ENCODE data around the gene KIAA0586. TPM values are rescaled to one million over a fixed set of nuclear protein-coding genes. Genes with fewer than 3 reads are reported as not detected.

The KIAA0586 gene
- total and polyA plus RNA-seq, 2 donors (not counting 3 experiments of a cell fraction or from before 2014, with no cell fraction given), result 7.4 to 25.9 TPM

DNA sequence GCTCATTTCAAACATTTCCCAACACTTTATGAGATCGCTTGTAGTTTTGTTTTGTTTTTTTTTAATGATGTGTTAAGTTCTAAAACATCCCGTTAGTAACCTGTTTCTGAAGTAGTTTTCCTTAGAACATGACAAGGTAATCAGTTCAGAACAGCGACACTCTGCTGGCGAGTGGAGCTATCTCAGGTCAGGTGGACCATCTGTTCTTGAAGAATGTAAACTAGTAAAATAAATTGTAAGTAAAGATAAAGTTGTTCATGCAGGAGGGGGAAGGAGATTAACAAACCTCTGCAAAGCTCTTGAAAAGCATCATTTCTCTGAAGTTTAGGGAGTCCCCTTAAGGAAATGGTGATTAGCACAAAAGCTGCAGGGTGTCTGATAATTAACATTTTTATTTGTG is 138.3 kb downstream of the KIAA0586 start:
- H3K9me1 ChIP-seq (replicated peaks; ENCODE audit: control insufficient read depth, extremely low read depth, insufficient read depth, low read length), result no peaks in the 10 kb centered on the region
- no peak for FAIRE-seq
- no peak for DNase-seq (ENCODE audit: low read depth, low spot score)
- no peaks in the 10 kb centered on the region for H3K27me3 ChIP-seq (ENCODE audit: control insufficient read depth in 2 of 2, insufficient read depth in 2 of 2, low read length in 2 of 2)
- dilution Hi-C loops (cut with MboI; ENCODE audit: extremely low pct_ligation_motif_present, low sequenced_read_pairs) (no loop called here), intact Hi-C loops (cut with micrococcal nuclease) (no loop called here)
- H3K4me3 ChIP-seq (replicated peaks in 1 of 3; ENCODE audit: insufficient read depth in 1 of 3, low read depth in 1 of 3, low read length in 3 of 3), result no peak overlapping the region
- H2AFZ ChIP-seq (ENCODE audit: low read depth, low read length), result no peak overlapping the region
- H3K36me3 ChIP-seq (ENCODE audit: control insufficient read depth in 2 of 2, extremely low read depth in 1 of 2, insufficient read depth in 2 of 2, low read length in 2 of 2), result no peaks in the 10 kb centered on the region
- no peak for TF ChIP-seq FOS (IDR thresholded peaks at IDR 0.05; ENCODE audit: borderline replicate concordance, insufficient read depth, low read length)
- TF ChIP-seq POLR2A (IDR thresholded peaks at IDR 0.05; ENCODE audit: low read depth, low read length), result no peak
- no peak for TF ChIP-seq CTCF (IDR thresholded peaks at IDR 0.05; ENCODE audit: extremely low read depth in 1 of 2, insufficient read depth in 1 of 2, low read depth in 1 of 2, low read length in 2 of 2)
- no peak for TF ChIP-seq MYC (IDR thresholded peaks at IDR 0.05; ENCODE audit: low read depth, low read length)
- no peak for TF ChIP-seq JUN (IDR thresholded peaks at IDR 0.05; ENCODE audit: borderline replicate concordance, insufficient read depth, insufficient read length, low read depth)
- TF ChIP-seq EZH2 (IDR thresholded peaks at IDR 0.05; ENCODE audit: borderline replicate concordance, low read depth, low read length, severe bottlenecking), result no peak
- no peak for TF ChIP-seq POLR2AphosphoS5 (IDR thresholded peaks at IDR 0.05; ENCODE audit: insufficient read depth, low read depth, low read length)
- TF ChIP-seq GATA2 (IDR thresholded peaks at IDR 0.05; ENCODE audit: insufficient read depth, insufficient read length, low read depth, low read length), result no peak
- no peak for TF ChIP-seq MAX (IDR thresholded peaks at IDR 0.05; ENCODE audit: insufficient read depth, insufficient read length)
- ChIA-PET POLR2A (no interaction called here), CTCF (interaction anchor here (1.4 to 2.0 kb wide), 2 partner anchors 10 to 48 kb away, joined by 4 to 6 read pairs; no protein-coding TSS in a partner anchor)
- no peaks in the 10 kb centered on the region for H3K9me3 ChIP-seq (replicated peaks; ENCODE audit: control insufficient read depth, insufficient read depth, low read length)
- H3K27ac ChIP-seq (ENCODE audit: insufficient read depth, low read depth, low read length), result no peak overlapping the region
- no peak overlapping the region for H3K4me2 ChIP-seq (ENCODE audit: insufficient read depth, low read length)
- no peak overlapping the region for H3K9ac ChIP-seq (replicated peaks; ENCODE audit: extremely low read depth, insufficient read depth, low read length)
- H4K20me1 ChIP-seq (replicated peaks; ENCODE audit: control insufficient read depth, extremely low read depth, insufficient read depth, low read length), result no peaks in the 10 kb centered on the region
- BruUV-seq (replicated peaks), result no TSS peak
- H3K4me1 ChIP-seq (ENCODE audit: control insufficient read depth, extremely low read depth, insufficient read depth, low read length), result no peaks in the 10 kb centered on the region
- H3K79me2 ChIP-seq (ENCODE audit: control insufficient read depth, insufficient read depth, low read length), result no peaks in the 10 kb centered on the region
